Measurements from ENCODE around the gene SYT9.

DNA sequence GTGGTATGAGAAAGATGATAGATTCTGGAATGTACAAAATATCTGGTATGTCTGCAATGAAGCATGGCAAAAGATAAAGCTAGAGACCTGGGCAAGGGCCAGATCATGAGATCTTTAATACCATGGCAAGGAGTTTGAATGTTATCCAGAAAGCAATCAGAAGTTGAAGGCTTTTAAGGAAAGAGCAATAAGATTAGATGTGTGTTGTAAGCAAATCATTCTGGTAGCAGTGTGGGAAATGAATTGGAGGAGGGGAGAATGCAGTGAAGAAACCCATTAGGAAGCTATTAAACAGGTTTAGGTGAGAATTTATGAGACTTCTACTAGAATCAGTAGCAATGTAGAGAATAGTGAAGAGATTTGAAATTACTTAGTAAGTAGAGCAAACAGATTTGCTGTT is 32.2 kb upstream of the SYT9 start:
- TF ChIP-seq EZH2 (IDR thresholded peaks at IDR 0.05; ENCODE audit: insufficient read depth, poor library complexity, severe bottlenecking) (no peak), EZH2phosphoT487 (IDR thresholded peaks at IDR 0.05; ENCODE audit: insufficient read depth, low read depth) (no peak)
